ENCODE data around the gene IL1RAPL1.

DNA sequence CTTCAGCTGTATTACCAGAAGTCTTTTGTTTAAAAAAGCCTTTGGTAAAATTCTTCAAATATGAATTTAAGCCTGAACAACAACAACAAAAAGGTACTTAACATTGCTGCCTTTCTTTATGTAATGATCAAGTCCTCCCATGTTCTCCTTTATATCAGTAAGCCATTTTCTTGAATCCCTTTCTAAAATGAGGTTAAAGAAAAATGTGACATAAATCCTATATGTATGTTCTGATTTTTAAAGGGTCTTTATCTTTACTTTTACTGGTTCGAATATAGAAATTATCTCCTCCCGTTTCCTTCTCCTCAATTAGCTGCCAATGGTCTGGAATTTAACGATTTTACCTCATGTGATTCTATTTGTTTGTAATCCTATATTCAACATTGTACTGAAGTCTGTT, 522.8 kb downstream of the IL1RAPL1 start:
- TF ChIP-seq, protein P1, sequence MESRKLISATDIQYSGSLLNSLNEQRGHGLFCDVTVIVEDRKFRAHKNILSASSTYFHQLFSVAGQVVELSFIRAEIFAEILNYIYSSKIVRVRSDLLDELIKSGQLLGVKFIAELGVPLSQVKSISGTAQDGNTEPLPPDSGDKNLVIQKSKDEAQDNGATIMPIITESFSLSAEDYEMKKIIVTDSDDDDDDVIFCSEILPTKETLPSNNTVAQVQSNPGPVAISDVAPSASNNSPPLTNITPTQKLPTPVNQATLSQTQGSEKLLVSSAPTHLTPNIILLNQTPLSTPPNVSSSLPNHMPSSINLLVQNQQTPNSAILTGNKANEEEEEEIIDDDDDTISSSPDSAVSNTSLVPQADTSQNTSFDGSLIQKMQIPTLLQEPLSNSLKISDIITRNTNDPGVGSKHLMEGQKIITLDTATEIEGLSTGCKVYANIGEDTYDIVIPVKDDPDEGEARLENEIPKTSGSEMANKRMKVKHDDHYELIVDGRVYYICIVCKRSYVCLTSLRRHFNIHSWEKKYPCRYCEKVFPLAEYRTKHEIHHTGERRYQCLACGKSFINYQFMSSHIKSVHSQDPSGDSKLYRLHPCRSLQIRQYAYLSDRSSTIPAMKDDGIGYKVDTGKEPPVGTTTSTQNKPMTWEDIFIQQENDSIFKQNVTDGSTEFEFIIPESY (IDR thresholded peaks at IDR 0.05; ENCODE audit: borderline replicate concordance, low read depth): no peak
- TF ChIP-seq, protein P2, sequence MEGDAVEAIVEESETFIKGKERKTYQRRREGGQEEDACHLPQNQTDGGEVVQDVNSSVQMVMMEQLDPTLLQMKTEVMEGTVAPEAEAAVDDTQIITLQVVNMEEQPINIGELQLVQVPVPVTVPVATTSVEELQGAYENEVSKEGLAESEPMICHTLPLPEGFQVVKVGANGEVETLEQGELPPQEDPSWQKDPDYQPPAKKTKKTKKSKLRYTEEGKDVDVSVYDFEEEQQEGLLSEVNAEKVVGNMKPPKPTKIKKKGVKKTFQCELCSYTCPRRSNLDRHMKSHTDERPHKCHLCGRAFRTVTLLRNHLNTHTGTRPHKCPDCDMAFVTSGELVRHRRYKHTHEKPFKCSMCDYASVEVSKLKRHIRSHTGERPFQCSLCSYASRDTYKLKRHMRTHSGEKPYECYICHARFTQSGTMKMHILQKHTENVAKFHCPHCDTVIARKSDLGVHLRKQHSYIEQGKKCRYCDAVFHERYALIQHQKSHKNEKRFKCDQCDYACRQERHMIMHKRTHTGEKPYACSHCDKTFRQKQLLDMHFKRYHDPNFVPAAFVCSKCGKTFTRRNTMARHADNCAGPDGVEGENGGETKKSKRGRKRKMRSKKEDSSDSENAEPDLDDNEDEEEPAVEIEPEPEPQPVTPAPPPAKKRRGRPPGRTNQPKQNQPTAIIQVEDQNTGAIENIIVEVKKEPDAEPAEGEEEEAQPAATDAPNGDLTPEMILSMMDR (IDR thresholded peaks at IDR 0.05): no peak
- TF ChIP-seq GABPA (IDR thresholded peaks at IDR 0.05; ENCODE audit: low read depth): no peak
- no peak for TF ChIP-seq POLR2AphosphoS5 (IDR thresholded peaks at IDR 0.05; ENCODE audit: low read depth, low read length)
- TF ChIP-seq, protein P3, sequence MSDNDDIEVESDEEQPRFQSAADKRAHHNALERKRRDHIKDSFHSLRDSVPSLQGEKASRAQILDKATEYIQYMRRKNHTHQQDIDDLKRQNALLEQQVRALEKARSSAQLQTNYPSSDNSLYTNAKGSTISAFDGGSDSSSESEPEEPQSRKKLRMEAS (IDR thresholded peaks at IDR 0.05; ENCODE audit: low read depth): no peak
- no peak for TF ChIP-seq RCOR1 (IDR thresholded peaks at IDR 0.05; ENCODE audit: low read length)
- no peak for TF ChIP-seq FOXM1 (IDR thresholded peaks at IDR 0.05; ENCODE audit: low read depth)
- no peak for TF ChIP-seq SIN3A (IDR thresholded peaks at IDR 0.05; ENCODE audit: borderline replicate concordance, low read depth, low read length)
- no peak for TF ChIP-seq ELF1 (IDR thresholded peaks at IDR 0.05)
- TF ChIP-seq EZH2phosphoT487 (IDR thresholded peaks at IDR 0.05; ENCODE audit: borderline replicate concordance, low read depth): no peak
- TF ChIP-seq, protein P4, sequence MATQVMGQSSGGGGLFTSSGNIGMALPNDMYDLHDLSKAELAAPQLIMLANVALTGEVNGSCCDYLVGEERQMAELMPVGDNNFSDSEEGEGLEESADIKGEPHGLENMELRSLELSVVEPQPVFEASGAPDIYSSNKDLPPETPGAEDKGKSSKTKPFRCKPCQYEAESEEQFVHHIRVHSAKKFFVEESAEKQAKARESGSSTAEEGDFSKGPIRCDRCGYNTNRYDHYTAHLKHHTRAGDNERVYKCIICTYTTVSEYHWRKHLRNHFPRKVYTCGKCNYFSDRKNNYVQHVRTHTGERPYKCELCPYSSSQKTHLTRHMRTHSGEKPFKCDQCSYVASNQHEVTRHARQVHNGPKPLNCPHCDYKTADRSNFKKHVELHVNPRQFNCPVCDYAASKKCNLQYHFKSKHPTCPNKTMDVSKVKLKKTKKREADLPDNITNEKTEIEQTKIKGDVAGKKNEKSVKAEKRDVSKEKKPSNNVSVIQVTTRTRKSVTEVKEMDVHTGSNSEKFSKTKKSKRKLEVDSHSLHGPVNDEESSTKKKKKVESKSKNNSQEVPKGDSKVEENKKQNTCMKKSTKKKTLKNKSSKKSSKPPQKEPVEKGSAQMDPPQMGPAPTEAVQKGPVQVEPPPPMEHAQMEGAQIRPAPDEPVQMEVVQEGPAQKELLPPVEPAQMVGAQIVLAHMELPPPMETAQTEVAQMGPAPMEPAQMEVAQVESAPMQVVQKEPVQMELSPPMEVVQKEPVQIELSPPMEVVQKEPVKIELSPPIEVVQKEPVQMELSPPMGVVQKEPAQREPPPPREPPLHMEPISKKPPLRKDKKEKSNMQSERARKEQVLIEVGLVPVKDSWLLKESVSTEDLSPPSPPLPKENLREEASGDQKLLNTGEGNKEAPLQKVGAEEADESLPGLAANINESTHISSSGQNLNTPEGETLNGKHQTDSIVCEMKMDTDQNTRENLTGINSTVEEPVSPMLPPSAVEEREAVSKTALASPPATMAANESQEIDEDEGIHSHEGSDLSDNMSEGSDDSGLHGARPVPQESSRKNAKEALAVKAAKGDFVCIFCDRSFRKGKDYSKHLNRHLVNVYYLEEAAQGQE (IDR thresholded peaks at IDR 0.05; ENCODE audit: low read depth, low read length): no peak

Data from SK-N-SH (cell line).